Measurements from ENCODE around the gene F10.
"Not testable (repeated sequence)": the region's sequence is repeated elsewhere in the genome, so short reads cannot be mapped to it uniquely, and the experiment has no call there.

The F10 gene

GRCh38 chr13:113102727-113103126 is 19.9 kb upstream of the F10 start:
- ATAC-seq (ENCODE audit: low read depth) (no peak), DNase-seq (ENCODE audit: low spot score in 2 of 2) (no peak)
- Mint-ChIP-seq H3K36me3 (no peaks in the 10 kb centered on the region), H3K4me1 (peaks cover 2% of the 10 kb centered on the region), H3K4me3 (no peak overlapping the region), H3K27ac (no peak overlapping the region), H3K27me3 (peaks cover 8% of the 10 kb centered on the region), H3K9me3 (no peaks in the 10 kb centered on the region)

- ATAC-seq (ENCODE audit: low read depth) (no peak), DNase-seq (ENCODE audit: low spot score in 2 of 2) (no peak)
- H3K4me1 Mint-ChIP-seq, result peaks cover 2% of the 10 kb centered on the region
- H3K27me3 Mint-ChIP-seq, result peaks cover 8% of the 10 kb centered on the region
- no peaks in the 10 kb centered on the region for H3K36me3 Mint-ChIP-seq
- no peaks in the 10 kb centered on the region for H3K9me3 Mint-ChIP-seq
- H3K27ac Mint-ChIP-seq, result no peak overlapping the region
- no peak overlapping the region for H3K4me3 Mint-ChIP-seq
Measured at GRCh38 chr13:113103646-113104045, 19.0 kb upstream of the F10 start.

GRCh38 chr13:113105032-113105920 is 17.3 kb upstream of the F10 start, which contains the start of gene F7:
Gene F7 (plus strand): TSS chr13:113105791. CDS start chr13:113105842, 51 bp downstream.
- Mint-ChIP-seq H3K36me3 (no peaks in the 10 kb centered on the region), H3K27me3 (peaks cover 8% of the 10 kb centered on the region), H3K4me1 (peaks cover 2% of the 10 kb centered on the region), H3K4me3 (no peak within 1 kb of the TSS), H3K27ac (no peak within 1 kb of the TSS), H3K9me3 (no peaks in the 10 kb centered on the region)
- ATAC-seq (ENCODE audit: low read depth) (no peak), DNase-seq (ENCODE audit: low spot score in 2 of 2) (no peak)

GRCh38 chr13:113105921-113106452 is 16.6 kb upstream of the F10 start:
- H3K9me3 Mint-ChIP-seq, result no peaks in the 10 kb centered on the region
- H3K36me3 Mint-ChIP-seq, result no peaks in the 10 kb centered on the region
- no peak for ATAC-seq (ENCODE audit: low read depth)

GRCh38 chr13:113106711-113107351 is 15.8 kb upstream of the F10 start:
- DNase-seq (ENCODE audit: low spot score in 2 of 2) (no peak), ATAC-seq (ENCODE audit: low read depth) (no peak)
- Mint-ChIP-seq H3K27ac (no peak overlapping the region), H3K27me3 (peaks cover 8% of the 10 kb centered on the region), H3K9me3 (no peaks in the 10 kb centered on the region), H3K4me3 (no peak overlapping the region), H3K4me1 (peaks cover 2% of the 10 kb centered on the region), H3K36me3 (no peaks in the 10 kb centered on the region)

More at GRCh38 chr13:113105921-113106452, 16.6 kb upstream of the F10 start:
- Mint-ChIP-seq H3K27me3 (peaks cover 8% of the 10 kb centered on the region), H3K4me3 (no peak overlapping the region), H3K4me1 (peaks cover 2% of the 10 kb centered on the region), H3K27ac (no peak overlapping the region)
- no peak for DNase-seq (ENCODE audit: low spot score in 2 of 2)

GRCh38 chr13:113108521-113108920 is 14.1 kb upstream of the F10 start:
- not testable (repeated sequence) for H3K27ac Mint-ChIP-seq; H3K4me1 Mint-ChIP-seq; ATAC-seq (ENCODE audit: low read depth); H3K4me3 Mint-ChIP-seq; H3K27me3 Mint-ChIP-seq; H3K9me3 Mint-ChIP-seq; DNase-seq (ENCODE audit: low spot score in 2 of 2); H3K36me3 Mint-ChIP-seq

GRCh38 chr13:113109151-113110047 is 13.2 kb upstream of the F10 start:
- Mint-ChIP-seq H3K9me3 (no peaks in the 10 kb centered on the region), H3K27ac (no peak overlapping the region), H3K4me1 (no peaks in the 10 kb centered on the region), H3K27me3 (peaks cover 5% of the 10 kb centered on the region), H3K36me3 (no peaks in the 10 kb centered on the region), H3K4me3 (no peak overlapping the region)
- ATAC-seq (ENCODE audit: low read depth) (no peak), DNase-seq (ENCODE audit: low spot score in 2 of 2) (no peak)

- DNase-seq (ENCODE audit: low spot score in 2 of 2) (no peak), ATAC-seq (ENCODE audit: low read depth) (no peak)
- Mint-ChIP-seq H3K27me3 (peaks cover 2% of the 10 kb centered on the region), H3K4me1 (no peaks in the 10 kb centered on the region), H3K36me3 (no peaks in the 10 kb centered on the region), H3K27ac (no peak overlapping the region), H3K9me3 (no peaks in the 10 kb centered on the region), H3K4me3 (no peak overlapping the region)
Measured at GRCh38 chr13:113110048-113110851, 12.3 kb upstream of the F10 start.

- ATAC-seq (ENCODE audit: low read depth), result no peak
- DNase-seq (ENCODE audit: low spot score in 2 of 2), result no peak
- Mint-ChIP-seq H3K27me3 (peaks cover 2% of the 10 kb centered on the region), H3K9me3 (no peaks in the 10 kb centered on the region), H3K36me3 (no peaks in the 10 kb centered on the region), H3K27ac (no peak overlapping the region), H3K4me3 (no peak overlapping the region), H3K4me1 (no peaks in the 10 kb centered on the region)
Measured at GRCh38 chr13:113110852-113111315, 11.7 kb upstream of the F10 start.

GRCh38 chr13:113111821-113112220 is 10.8 kb upstream of the F10 start:
- H3K27ac Mint-ChIP-seq; H3K27me3 Mint-ChIP-seq; H3K9me3 Mint-ChIP-seq; H3K4me3 Mint-ChIP-seq; ATAC-seq (ENCODE audit: low read depth); H3K4me1 Mint-ChIP-seq; DNase-seq (ENCODE audit: low spot score in 2 of 2); H3K36me3 Mint-ChIP-seq: not testable (repeated sequence)

- not testable (repeated sequence) for H3K4me3 Mint-ChIP-seq; H3K27ac Mint-ChIP-seq; ATAC-seq (ENCODE audit: low read depth); H3K4me1 Mint-ChIP-seq; DNase-seq (ENCODE audit: low spot score in 2 of 2); H3K36me3 Mint-ChIP-seq; H3K27me3 Mint-ChIP-seq; H3K9me3 Mint-ChIP-seq
Measured at GRCh38 chr13:113112475-113112874, 10.1 kb upstream of the F10 start.

- Mint-ChIP-seq H3K4me3 (no peak overlapping the region), H3K9me3 (no peaks in the 10 kb centered on the region), H3K36me3 (no peaks in the 10 kb centered on the region), H3K4me1 (no peaks in the 10 kb centered on the region), H3K27ac (no peak overlapping the region), H3K27me3 (no peaks in the 10 kb centered on the region)
- ATAC-seq (ENCODE audit: low read depth), result no peak
- DNase-seq (ENCODE audit: low spot score in 2 of 2), result no peak
Measured at GRCh38 chr13:113112893-113113845, 9.4 kb upstream of the F10 start.
